Stimulated activated CD4-positive, alpha-beta T cell treated with anti-CD3 and anti-CD28 coated beads, Interleukin-15, amount 100 ng/mL, for 1 hour (primary cell): Measurements from ENCODE around the gene PARP11.
A peak's percentile ranks its signal among the peaks of the same experiment; 100 is the strongest.
"Not testable (repeated sequence)": the region's sequence is repeated elsewhere in the genome, so short reads cannot be mapped to it uniquely, and the experiment has no call there.

Experiments used
- DNase-seq, 2 donors: peaks; one replicate each; pipeline ENCODE4 v3.0.0-alpha.2; 2020; ENCODE audit warnings: low read depth in 1 of 2, low spot score in 1 of 2

PARP11 gene

GRCh38 chr12:3884671-3885070 lies 11.5 kb upstream of the PARP11 start:
- DNase-seq: no peak

GRCh38 chr12:3882896-3883564 lies 9.8 kb upstream of the PARP11 start:
- DNase-seq: no peak

- no peak for DNase-seq
These were observed 9.2 kb upstream of the PARP11 start for GRCh38 chr12:3882406-3882805.

GRCh38 chr12:3881281-3881950 lies 8.2 kb upstream of the PARP11 start:
- no peak for DNase-seq

GRCh38 chr12:3879846-3880245 lies 6.6 kb upstream of the PARP11 start:
- DNase-seq: no peak

- no peak for DNase-seq
These were observed 1.8 kb downstream of the PARP11 start for GRCh38 chr12:3871356-3871755.

- DNase-seq: no peak
These were observed 3.3 kb downstream of the PARP11 start for GRCh38 chr12:3869865-3870264.

GRCh38 chr12:3869433-3869832 lies 3.8 kb downstream of the PARP11 start:
- DNase-seq: no peak

- no peak for DNase-seq
These were observed 9.4 kb downstream of the PARP11 start for GRCh38 chr12:3863756-3864155.

- no peak for DNase-seq
These were observed 30.7 kb downstream of the PARP11 start for GRCh38 chr12:3842517-3842916.

- DNase-seq: no peak
These were observed 31.4 kb downstream of the PARP11 start for GRCh38 chr12:3841783-3842182.

GRCh38 chr12:3840833-3841232 lies 32.4 kb downstream of the PARP11 start:
- DNase-seq: not testable (repeated sequence)

GRCh38 chr12:3839745-3840144 lies 33.5 kb downstream of the PARP11 start:
- not testable (repeated sequence) for DNase-seq

- peak in 1 of 2 donors; percentile 25 for DNase-seq
These were observed 34.3 kb downstream of the PARP11 start for GRCh38 chr12:3838701-3839548.

GRCh38 chr12:3838076-3838475 lies 35.1 kb downstream of the PARP11 start:
- no peak for DNase-seq

- DNase-seq: no peak
These were observed 36.1 kb downstream of the PARP11 start for GRCh38 chr12:3837049-3837448.

- no peak for DNase-seq
These were observed 36.6 kb downstream of the PARP11 start for GRCh38 chr12:3836641-3837040.

GRCh38 chr12:3835914-3836313 lies 37.3 kb downstream of the PARP11 start:
- DNase-seq: no peak

- DNase-seq: no peak
These were observed 38.4 kb downstream of the PARP11 start for GRCh38 chr12:3834774-3835173.

GRCh38 chr12:3833670-3834310 lies 39.4 kb downstream of the PARP11 start:
- DNase-seq: no peak

- DNase-seq: no peak
These were observed 40.5 kb downstream of the PARP11 start for GRCh38 chr12:3832738-3833137.

- no peak for DNase-seq
These were observed 44.3 kb downstream of the PARP11 start for GRCh38 chr12:3828888-3829287.
